GM18951 (cell line): ENCODE measurements around the gene CEP350.

Experiments used
- POLR2A ChIP-seq: IDR thresholded peaks from 4 replicates; pipeline ENCODE4 v1.6.1; 2011; ENCODE audit warnings: mild to moderate bottlenecking; ENCODE audit not compliant: insufficient read length, insufficient read depth; ENCODE audit errors: extremely low read depth
- in situ Hi-C: fragments of 300-500 bp; cut with MboI; formaldehyde crosslinking; loops from one replicate; pipeline ENCODE4 v1.12.0; 2022; ENCODE audit warnings: low sequenced_read_pairs, mixed read lengths, inconsistent platforms; ENCODE audit not compliant: unreplicated experiment

Gene CEP350

DNA sequence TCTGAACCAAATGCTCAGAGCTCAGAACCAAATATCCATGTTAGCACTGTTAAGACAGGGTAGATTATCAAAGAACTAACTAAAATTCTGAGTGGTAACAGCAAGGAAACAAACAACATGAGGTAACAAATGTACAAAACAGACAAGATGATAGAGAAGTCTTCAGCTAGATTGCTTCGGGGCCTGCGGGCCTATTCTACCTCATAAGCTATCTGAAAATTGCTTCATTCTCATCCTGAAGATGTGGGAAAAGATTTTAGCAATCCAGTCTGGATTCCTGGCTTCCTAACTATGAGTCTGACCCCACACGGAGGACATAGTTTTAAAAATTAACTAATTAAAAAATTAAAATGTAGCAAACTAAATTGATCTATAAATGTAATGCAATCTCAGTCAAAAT is 190.8 kb downstream of the CEP350 start:
- in situ Hi-C loops: no loop called here
- no peak for TF ChIP-seq POLR2A

DNA sequence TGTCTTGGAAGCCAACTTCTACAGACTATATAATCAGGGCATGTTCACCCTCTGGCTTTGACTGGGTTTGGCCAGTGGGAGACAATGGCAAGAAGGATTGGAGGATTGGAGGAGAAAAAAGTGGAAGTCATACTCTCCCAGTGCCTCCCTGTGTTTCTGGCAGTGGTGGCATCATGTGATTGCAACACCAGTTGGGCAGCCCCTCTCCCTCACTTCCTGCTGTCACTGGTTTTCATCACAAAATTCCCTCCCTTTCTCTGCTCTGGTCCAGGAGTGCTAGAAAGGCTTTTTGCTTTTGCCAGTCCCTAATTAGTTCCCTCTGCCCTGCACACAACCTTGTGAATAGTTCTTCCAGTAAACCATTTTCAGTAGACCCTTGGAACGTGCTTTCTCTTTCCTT is 196.4 kb downstream of the CEP350 start:
- in situ Hi-C loops: no loop called here
- TF ChIP-seq POLR2A: no peak

DNA sequence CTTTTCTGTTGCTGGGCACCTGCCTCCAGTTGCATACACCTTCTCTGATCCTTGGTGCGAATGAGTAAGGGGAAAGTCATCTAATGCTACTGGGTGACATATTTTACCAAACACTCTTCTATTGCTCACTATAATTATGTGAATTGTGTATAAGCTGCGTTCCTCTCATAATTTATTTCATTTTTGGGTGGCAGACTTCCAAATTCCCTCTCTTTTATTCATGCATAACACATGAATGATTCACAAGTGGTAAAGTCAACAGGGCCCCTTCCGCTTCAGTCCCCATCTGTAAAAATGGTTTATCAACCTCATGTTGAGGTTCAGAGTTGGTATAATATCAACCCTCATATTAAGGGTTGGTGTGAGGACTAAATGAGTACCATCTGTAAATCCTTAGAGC is 196.9 kb downstream of the CEP350 start:
- in situ Hi-C loops: no loop called here
- no peak for TF ChIP-seq POLR2A

DNA sequence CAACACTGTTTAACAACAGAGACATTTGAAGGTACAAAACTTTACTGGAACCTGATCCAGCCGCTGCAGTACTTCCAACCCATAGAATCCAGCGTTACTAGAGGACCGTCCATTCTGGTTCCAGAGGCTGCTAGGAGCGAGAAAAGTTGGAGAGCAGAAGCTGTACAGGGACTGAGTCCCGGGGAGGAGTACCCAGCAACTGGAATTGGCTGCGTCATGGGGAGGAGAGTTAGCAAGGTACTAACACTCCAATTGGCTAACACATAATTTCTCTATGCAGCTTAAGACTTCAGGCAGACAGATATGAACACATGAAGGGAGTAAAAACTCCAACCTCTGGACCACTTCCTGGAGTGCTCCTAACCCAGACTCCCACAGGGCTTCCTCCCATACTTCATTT is 198.0 kb downstream of the CEP350 start:
- in situ Hi-C loops: no loop called here
- TF ChIP-seq POLR2A: no peak

DNA sequence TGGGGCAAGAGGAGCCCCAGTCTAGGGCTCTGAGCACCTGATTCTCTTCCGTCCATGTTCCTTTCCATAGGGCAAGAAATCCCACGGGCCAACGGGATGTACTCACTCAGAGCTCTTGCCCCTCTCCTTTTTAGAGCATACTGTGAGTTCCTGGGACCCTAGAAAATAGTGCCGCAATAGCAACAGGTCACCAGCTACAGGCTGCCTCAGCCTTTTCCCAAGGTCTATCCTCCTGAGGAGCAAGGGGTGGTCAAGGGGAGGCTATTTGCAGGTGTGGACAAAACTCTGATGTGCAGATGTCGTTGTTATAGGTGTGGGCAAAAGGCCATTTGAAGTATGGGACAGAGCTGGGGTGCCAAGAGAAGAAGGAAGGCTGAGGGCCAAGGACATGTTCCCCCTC is 198.4 kb downstream of the CEP350 start:
- in situ Hi-C loops: no loop called here
- no peak for TF ChIP-seq POLR2A

DNA sequence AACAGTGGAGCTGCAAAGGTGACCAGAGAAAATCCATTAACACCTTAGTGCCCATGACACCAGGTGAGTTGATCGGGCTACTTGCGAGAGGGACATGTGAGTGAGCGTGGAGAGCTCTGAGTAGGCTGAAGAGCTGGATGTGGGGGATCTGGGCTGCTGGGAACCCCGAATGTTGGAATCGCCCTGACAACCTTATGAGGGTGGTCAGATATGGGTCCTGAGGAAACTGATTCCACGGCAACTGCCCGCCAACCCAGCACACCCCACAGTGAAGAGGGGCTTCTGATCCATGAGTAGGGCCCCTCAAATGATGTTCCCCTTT is 199.4 kb downstream of the CEP350 start:
- in situ Hi-C loops: no loop called here

DNA sequence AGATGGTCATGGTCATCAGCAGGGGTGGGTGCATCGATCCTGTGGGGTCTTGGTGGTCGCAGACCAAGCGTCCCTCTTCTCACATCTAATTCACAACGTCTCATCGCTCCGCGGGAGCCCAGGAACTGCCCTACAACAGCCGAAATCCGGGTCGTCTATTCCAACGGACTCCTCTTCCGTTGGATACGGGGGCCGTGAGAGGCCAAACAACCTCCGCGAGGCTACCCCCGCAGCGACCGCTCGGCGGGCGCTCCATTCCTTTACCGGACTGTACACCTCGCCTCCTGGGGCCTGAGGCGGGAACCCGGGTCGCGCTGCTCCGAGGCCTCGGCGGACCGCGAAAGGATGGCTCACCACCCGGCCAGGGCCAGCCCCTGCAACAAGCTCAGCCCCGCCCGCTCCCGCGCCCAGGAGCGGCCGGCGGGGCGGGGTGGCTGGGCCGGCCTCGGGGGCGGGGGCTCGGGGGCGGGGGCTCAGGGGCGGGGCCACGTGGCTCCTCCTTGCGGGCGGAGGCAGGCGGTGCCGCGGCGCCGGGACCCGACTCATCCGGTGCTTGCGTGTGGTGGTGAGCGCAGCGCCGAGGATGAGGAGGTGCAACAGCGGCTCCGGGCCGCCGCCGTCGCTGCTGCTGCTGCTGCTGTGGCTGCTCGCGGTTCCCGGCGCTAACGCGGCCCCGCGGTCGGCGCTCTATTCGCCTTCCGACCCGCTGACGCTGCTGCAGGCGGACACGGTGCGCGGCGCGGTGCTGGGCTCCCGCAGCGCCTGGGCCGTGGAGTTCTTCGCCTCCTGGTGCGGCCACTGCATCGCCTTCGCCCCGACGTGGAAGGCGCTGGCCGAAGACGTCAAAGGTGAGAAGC is 199.9 kb downstream of the CEP350 start, which contains the start of gene QSOX1:
Gene QSOX1, plus strand, starts transcription at position 545 of the 857 bp plus-strand sequence. Its CDS starts 39 bp downstream, at position 584.
- in situ Hi-C loops: no loop called here
- TF ChIP-seq POLR2A: peak; percentile 74

More for the DNA sequence above, 199.4 kb downstream of the CEP350 start:
- no peak for TF ChIP-seq POLR2A

DNA sequence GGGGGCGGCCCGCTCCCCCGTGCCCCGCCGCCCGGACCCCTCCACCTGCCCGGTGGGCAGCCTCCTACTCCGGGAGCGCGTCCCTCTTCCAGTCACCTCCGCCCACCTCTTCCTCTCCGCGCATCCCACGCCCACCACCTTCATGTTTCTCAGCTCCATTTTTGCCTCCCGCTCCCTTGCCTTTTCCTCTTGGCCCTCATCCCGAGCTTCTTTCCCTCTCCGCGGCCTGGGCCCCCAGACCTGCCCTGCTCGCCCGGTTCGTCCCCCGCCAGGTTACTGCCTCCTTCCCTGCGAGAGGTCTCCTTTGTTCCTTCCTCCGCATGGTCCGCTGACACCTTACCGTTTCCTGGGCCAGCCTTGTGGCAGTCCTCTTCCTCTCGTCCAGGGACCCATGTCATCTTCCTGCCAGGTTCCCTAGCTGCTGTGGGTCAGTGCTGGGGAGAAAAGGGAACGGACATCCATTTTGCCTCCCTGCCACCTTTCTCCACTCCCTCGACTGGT is 200.6 kb downstream of the CEP350 start:
- TF ChIP-seq POLR2A: no peak
- in situ Hi-C loops: no loop called here

DNA sequence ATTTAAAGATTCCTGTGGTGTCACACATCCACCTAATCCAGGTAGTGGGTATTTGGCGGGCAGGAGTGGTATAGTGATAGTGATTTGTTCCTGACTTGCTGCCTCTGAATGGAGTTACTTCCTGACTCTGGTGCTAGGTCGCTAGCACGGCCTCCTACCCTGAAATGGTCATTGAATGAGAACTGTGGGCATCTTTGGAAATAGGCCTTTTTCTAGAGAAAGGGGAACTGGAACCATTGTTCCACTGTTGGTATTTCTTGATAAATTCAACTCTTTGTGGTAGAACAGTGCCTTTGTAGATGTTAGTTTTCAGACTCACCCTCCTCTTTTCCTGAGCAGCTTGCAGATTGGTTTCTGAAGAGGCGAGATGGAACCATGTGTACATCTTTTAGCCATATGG is 201.6 kb downstream of the CEP350 start:
- no peak for TF ChIP-seq POLR2A
- in situ Hi-C loops: no loop called here

DNA sequence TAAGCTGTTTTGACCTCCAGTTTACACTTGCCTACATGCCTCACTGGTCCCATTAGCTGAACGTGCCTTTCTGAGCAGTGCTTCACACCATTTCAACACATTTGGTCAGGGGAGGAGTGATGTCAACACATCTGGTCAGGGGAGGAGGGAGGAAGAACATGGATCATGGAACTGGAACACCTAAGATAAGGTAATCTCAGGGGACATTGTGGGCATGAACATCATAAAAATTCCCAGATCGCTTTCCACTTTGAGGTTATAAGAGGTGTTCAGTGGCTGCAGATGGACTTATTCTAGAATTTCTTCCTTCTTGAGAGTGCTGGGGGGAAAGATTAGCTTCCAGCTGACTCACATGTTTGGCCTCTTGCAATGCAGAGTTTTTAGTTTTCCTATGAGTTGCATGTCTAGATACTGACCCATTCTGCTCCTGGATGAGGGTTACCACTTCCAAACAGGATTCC is 202.1 kb downstream of the CEP350 start:
- TF ChIP-seq POLR2A: no peak
- in situ Hi-C loops: no loop called here

DNA sequence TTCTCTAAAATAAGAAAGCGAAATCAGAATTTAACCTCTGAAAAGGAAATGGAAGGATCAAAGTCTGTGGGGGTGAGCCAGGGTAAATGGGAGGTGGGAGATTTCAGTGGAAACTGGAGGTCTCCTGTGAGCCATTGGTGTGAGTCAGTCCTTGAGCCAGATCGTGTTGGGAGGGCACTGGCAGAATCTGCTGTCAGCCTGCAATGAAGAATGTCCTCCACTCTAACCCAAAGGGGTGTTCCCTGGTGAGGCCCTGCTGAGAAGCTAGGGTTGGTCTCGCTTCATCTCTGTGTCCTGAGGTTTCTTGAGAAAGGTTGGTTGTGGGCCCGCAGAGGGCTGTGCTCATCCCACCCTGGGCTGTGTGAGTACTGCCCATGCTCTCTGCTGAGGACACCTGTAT is 202.5 kb downstream of the CEP350 start:
- in situ Hi-C loops: no loop called here
- no peak for TF ChIP-seq POLR2A

DNA sequence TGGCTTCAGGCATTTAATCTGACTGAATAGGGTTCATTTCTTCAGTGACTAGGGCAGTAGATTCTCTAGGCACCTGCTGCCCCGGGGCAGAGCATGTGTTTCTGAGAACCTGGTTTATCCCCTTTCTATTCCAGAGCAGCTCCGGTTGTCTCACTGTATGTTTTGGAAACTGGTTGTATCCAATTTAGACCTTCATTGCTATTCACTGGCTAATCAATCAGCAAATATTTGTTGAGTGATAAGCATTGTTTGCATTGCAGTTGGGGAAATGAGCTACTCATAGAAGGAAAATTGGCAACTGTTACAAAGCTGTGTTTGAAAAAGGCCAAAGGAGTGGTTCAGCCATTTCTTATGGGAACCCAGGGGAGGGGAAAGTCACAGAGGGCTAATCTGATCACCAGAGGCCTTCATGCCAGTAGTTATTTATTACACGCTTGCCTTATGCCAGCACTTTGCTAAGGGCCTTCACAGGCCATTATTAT is 203.0 kb downstream of the CEP350 start:
- no peak for TF ChIP-seq POLR2A
- in situ Hi-C loops: no loop called here

DNA sequence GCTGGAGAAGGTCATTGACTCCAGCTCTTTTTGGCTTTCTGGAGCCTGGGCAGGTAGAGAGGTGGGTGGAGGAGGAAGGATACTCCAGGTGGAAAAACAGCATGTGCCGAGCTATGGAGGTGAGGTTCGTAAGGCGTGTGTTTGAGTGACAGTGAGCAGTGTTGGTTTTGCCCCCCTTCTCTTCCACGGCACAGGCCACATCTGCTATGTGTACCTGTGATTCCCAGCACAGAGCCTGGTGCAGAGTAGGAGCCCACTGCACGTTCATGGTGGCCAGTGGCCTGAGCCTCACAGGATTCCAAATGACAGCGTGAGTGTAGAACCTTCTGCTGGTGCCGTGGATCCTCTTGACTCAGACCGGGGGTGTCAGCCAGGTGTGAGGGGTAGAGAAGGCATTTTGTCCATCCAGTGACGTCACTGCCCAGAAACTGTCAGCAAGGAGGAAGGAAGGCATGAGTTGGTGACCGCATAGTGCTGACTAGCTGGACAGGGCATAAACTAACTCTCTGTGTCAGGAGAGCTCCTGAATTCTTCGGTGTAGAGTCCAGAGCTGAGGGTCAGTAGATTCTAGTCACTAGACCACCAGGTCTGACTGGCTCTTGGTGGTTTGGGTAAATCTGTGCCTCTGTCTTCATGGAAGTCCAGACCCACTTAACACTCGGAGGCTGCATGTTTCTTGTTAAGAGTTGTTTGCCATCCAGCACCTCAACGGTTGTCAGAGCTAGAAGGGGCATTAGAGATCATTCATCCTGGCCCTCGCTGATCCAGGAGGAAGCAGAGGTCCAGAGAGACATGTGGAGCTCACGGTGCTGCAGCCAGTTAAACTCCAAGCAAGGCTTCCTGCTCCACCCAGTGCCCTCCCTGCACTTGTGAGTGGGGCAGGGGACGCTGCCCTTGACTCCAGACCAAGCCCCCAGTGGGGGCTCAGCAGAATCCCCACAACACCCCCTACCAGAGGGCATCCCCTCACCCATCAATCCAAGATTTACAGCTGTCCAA is 203.8 kb downstream of the CEP350 start:
- in situ Hi-C loops: no loop called here
- no peak for TF ChIP-seq POLR2A

DNA sequence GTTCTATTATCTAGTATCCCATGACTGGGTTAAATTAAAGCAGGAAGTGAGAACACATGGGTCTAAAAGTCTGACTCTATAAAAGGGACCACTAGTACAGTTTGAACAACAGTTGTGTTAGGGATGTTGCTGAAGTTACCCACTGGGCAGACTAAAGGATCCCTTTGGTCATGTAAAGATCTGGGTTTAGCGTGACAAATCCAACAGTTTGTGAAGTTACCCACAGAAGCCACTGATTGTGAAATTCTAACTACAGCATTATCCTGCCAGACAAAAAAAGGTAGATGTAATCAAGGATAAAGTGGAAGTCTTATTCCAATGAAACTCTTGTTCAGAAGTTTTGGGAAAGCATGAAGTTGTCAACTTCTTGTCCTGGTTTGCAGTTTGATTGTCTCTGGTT is 205.7 kb downstream of the CEP350 start:
- TF ChIP-seq POLR2A: no peak
- in situ Hi-C loops: no loop called here

DNA sequence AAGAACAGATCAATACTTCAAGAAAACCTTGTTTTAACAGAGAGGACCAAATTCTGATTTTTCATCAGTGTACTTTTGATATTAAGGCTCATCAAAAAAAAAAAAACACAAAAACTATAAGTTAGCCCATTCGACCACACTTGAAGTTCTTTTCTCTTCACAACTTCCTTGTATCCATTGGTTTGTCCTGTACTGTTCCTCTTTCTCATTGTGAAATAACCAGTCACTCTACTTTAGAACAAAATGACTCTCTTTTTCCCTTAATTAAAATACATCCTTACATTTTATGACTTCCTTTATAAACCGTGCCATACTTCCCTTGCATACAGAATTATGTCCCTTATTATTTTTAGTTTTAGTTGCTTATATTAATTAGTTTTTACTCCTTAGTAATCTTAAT is 208.4 kb downstream of the CEP350 start:
- no peak for TF ChIP-seq POLR2A

More for the DNA sequence above, 208.4 kb downstream of the CEP350 start:
- in situ Hi-C loops: no loop called here
